Sigmoid colon (tissue), 7 donors: ENCODE data around the gene GDF15. TPM values are rescaled to one million over a fixed set of nuclear protein-coding genes. Genes with fewer than 3 reads are reported as not detected.

Experiments used
- DNase-seq: peaks from one replicate; pipeline ENCODE4 v3.0.0-alpha.2; 2019
- H3K27ac ChIP-seq, 4 donors: fragments of 200-600 bp; sonication (generic); one replicate each; pipeline ENCODE4 v1.5.1; 2016 to 2019; ENCODE audit warnings: mild to moderate bottlenecking in 1 of 4
- H3K27me3 ChIP-seq, 3 donors: fragments of 200-600 bp; sonication (generic); one replicate each; pipeline ENCODE4 v1.5.1; 2019; ENCODE audit warnings: mild to moderate bottlenecking in 1 of 3
- H3K36me3 ChIP-seq, 4 donors: fragments of 200-600 bp; sonication (generic); one replicate each; pipeline ENCODE4 v1.5.1; 2016 to 2019
- H3K4me1 ChIP-seq, 4 donors: fragments of 200-600 bp; sonication (generic); one replicate each; pipeline ENCODE4 v1.5.1; 2017 to 2019
- H3K4me3 ChIP-seq, 4 donors: fragments of 200-600 bp; sonication (generic); one replicate each; pipeline ENCODE4 v1.5.1; 2017 to 2019; ENCODE audit warnings: mild to moderate bottlenecking in 2 of 4, moderate library complexity in 1 of 4
- H3K9me3 ChIP-seq, 4 donors: fragments of 200-600 bp in 3 of 4; sonication (generic) in 3 of 4; one replicate each; pipeline versions ENCODE4 v1.5.1 to v1.6.1; 2013 to 2019
- CTCF ChIP-seq, 4 experiments: fragments of 450-650 bp in 3 of 4; fragments of 200-600 bp in 1 of 4; IDR thresholded peaks; one replicate each; pipeline ENCODE4 v1.5.1; 2016 to 2019; ENCODE audit warnings: antibody characterized with exemption in 4 of 4, mild to moderate bottlenecking in 3 of 4, moderate library complexity in 2 of 4
- EP300 ChIP-seq, 4 donors: sonication (generic); formaldehyde crosslinking; IDR thresholded peaks; one replicate each; pipeline ENCODE4 v1.6.1; 2017; ENCODE audit warnings: antibody characterized with exemption in 4 of 4
- POLR2A ChIP-seq, 2 donors: fragments of 450-650 bp; IDR thresholded peaks; one replicate each; pipeline ENCODE4 v1.6.1; 2016; ENCODE audit warnings: antibody characterized with exemption in 2 of 2, mild to moderate bottlenecking in 2 of 2, moderate library complexity in 2 of 2
- POLR2AphosphoS5 ChIP-seq, 4 donors: sonication (generic); formaldehyde crosslinking; IDR thresholded peaks; one replicate each; pipeline ENCODE4 v1.6.1; 2017; ENCODE audit warnings: antibody characterized with exemption in 4 of 4
- WGBS, 2 donors: extraction: QIAGEN DNeasy Blood & Tissue Kit; methylation state at CpG; one replicate each; pipeline ENCODE4 v1.1.7; 2013; 5-methylcytosine and 5-hydroxymethylcytosine counted together
- intact Hi-C: fragments of 100-400 bp; cut with DNase I; formaldehyde crosslinking; loops from one replicate; pipeline ENCODE4 v1.15.1; 2023
- polyA plus RNA-seq, 3 donors: library from polyadenylated mRNA; stranded (reverse); fragments of 200-250 nt; gene quantifications; one replicate each; pipeline ENCODE4 v1.2.3, GENCODE V29; 2013
- total RNA-seq, 4 donors: library from RNA; depleted of rRNA; stranded (reverse); fragments of >200 nt; gene quantifications; one replicate each; pipeline ENCODE4 v1.1.0, GENCODE V29; 2016
- donor health status: healthy with polysubstance abuse.
- donor health status: Bipolar disorder and iron deficiency.
- donor health status: healthy.

The GDF15 gene
- total RNA-seq: 1 to 10 TPM; 1.1 to 7.9 (median 3.9) TPM
- 10 to 100 TPM in 2 of 3 donors, 1 to 10 TPM in 1; 7.2 to 79.7 (median 24.5) TPM for polyA plus RNA-seq

GRCh38 chr19:18385675-18386542 is at the start of gene GDF15:
Gene GDF15 (plus strand): TSS chr19:18386158. CDS start chr19:18386190, 32 bp downstream.
- 8 to 39% methylated on average over 33 of the region's 33 CpGs for WGBS, 2 donors
- peak; percentile 86 for DNase-seq
- Histone ChIP-seq H3K4me3 (peak within 1 kb of the TSS in 3 of 4 donors; percentile 5 to 21 (median 14)), H3K27ac (peak within 1 kb of the TSS in 2 of 4 donors; percentile 39 to 40), H3K4me1 (peaks cover 0 to 20% (median 13%) of the 10 kb centered on the region in 4 donors), H3K9me3 (peaks cover 0 to 5% (median 0%) of the 10 kb centered on the region in 4 donors), H3K36me3 (no peaks in the 10 kb centered on the region), H3K27me3 (peaks cover 0 to 44% (median 6%) of the 10 kb centered on the region in 3 donors)
- intact Hi-C loops: no loop called here
- TF ChIP-seq POLR2AphosphoS5 (IDR thresholded peaks at IDR 0.05): peak in 3 of 4 donors; percentile 53 to 82 (median 67)
- no peak for TF ChIP-seq EP300 (IDR thresholded peaks at IDR 0.05)
- TF ChIP-seq POLR2A (IDR thresholded peaks at IDR 0.05): peak in 1 of 2 donors; percentile 77
- TF ChIP-seq CTCF (IDR thresholded peaks at IDR 0.05): peak in 2 of 4 experiments; percentile 35 to 55

GRCh38 chr19:18338541-18338940 is 47.4 kb upstream of the GDF15 start:
- Histone ChIP-seq H3K27me3 (no peaks in the 10 kb centered on the region), H3K4me3 (no peak overlapping the region), H3K4me1 (peaks cover 0 to 18% (median 11%) of the 10 kb centered on the region in 4 donors), H3K27ac (no peak overlapping the region), H3K9me3 (no peaks in the 10 kb centered on the region), H3K36me3 (no peaks in the 10 kb centered on the region)
- WGBS, 2 donors: 42 to 75% methylated on average over 9 of the region's 9 CpGs
- TF ChIP-seq CTCF (IDR thresholded peaks at IDR 0.05): no peak
- TF ChIP-seq POLR2AphosphoS5 (IDR thresholded peaks at IDR 0.05): no peak
- TF ChIP-seq EP300 (IDR thresholded peaks at IDR 0.05): no peak
- no peak for TF ChIP-seq POLR2A (IDR thresholded peaks at IDR 0.05)
- DNase-seq: no peak
- intact Hi-C loops: no loop called here

- 28 to 59% methylated on average over 6 of the region's 6 CpGs for WGBS, 2 donors
- Histone ChIP-seq H3K27ac (peak overlapping the region; percentile 78 to 89 (median 80)), H3K9me3 (no peaks in the 10 kb centered on the region), H3K4me3 (peak overlapping the region; percentile 75 to 86 (median 82)), H3K4me1 (peaks cover 0 to 22% (median 12%) of the 10 kb centered on the region in 4 donors), H3K36me3 (no peaks in the 10 kb centered on the region), H3K27me3 (no peaks in the 10 kb centered on the region)
- TF ChIP-seq CTCF (IDR thresholded peaks at IDR 0.05) (no peak), POLR2A (IDR thresholded peaks at IDR 0.05) (no peak), POLR2AphosphoS5 (IDR thresholded peaks at IDR 0.05) (no peak), EP300 (IDR thresholded peaks at IDR 0.05) (no peak)
- intact Hi-C loops: loop anchor here (5.0 kb wide), 2 partner anchors 62 to 73 kb away; no protein-coding TSS in a partner anchor
- no peak for DNase-seq
Measured at GRCh38 chr19:18339723-18340122, 46.2 kb upstream of the GDF15 start.

- intact Hi-C loops: loop anchor here (5.0 kb wide), 2 partner anchors 63 to 72 kb away; no protein-coding TSS in a partner anchor
- TF ChIP-seq POLR2A (IDR thresholded peaks at IDR 0.05): peak; percentile 27 to 49
- peak; percentile 38 to 79 (median 77) for TF ChIP-seq POLR2AphosphoS5 (IDR thresholded peaks at IDR 0.05)
- no peak for TF ChIP-seq CTCF (IDR thresholded peaks at IDR 0.05)
Measured at GRCh38 chr19:18340190-18340989, 45.6 kb upstream of the GDF15 start, which contains the start of gene PGPEP1. Gene PGPEP1 (plus strand): TSS chr19:18340598. CDS start chr19:18340682, 84 bp downstream.

More at GRCh38 chr19:18340190-18340989, 45.6 kb upstream of the GDF15 start, which contains the start of gene PGPEP1:
- peaks cover 0 to 22% (median 12%) of the 10 kb centered on the region in 4 donors for H3K4me1 ChIP-seq
- peak; percentile 80 for DNase-seq
- H3K9me3 ChIP-seq: no peaks in the 10 kb centered on the region
- H3K27ac ChIP-seq: peak within 1 kb of the TSS; percentile 78 to 89 (median 80)
- H3K4me3 ChIP-seq: peak within 1 kb of the TSS; percentile 75 to 86 (median 82)
- peaks cover 0 to 4% (median 0%) of the 10 kb centered on the region in 4 donors for H3K36me3 ChIP-seq
- WGBS, 2 donors: 3 to 4% methylated on average over 69 of the region's 69 CpGs
- H3K27me3 ChIP-seq: no peaks in the 10 kb centered on the region
